ENCODE results near the gene PLXNB1. TPM values are rescaled to one million over a fixed set of nuclear protein-coding genes. Genes with fewer than 3 reads are reported as not detected.

PLXNB1 gene
- total and polyA plus RNA-seq, 12 donors: 3.4 to 115 (median 13.7) TPM

GRCh38 chr3:48436477-48436787 lies 6.5 kb upstream of the PLXNB1 start:
- 0 to 38% (median 22%) methylated on average over 1 of the region's 1 CpG for WGBS, 4 donors
- Histone ChIP-seq H3K9me3 (replicated peaks in 1 of 3) (no peaks in the 10 kb centered on the region), H3K36me3 (replicated peaks in 1 of 2) (peaks cover 0 to 20% of the 10 kb centered on the region in 2 donors), H3K4me3 (no peak overlapping the region), H3K27ac (peak overlapping the region in 1 of 5 donors; percentile 46), H3K27me3 (no peaks in the 10 kb centered on the region), H3K4me1 (replicated peaks in 1 of 2) (peaks cover 12 to 20% of the 10 kb centered on the region in 2 donors)
- DNase-seq: no peak
- intact Hi-C loops (cut with DNase I): loop anchor here (5.0 to 10.0 kb wide), 4 partner anchors 39 to 242 kb away; no protein-coding TSS in a partner anchor
- no peak for TF ChIP-seq CTCF (IDR thresholded peaks at IDR 0.05)
- TF ChIP-seq POLR2A (IDR thresholded peaks at IDR 0.05): no peak

- Histone ChIP-seq H3K9me3 (replicated peaks in 1 of 3) (no peaks in the 10 kb centered on the region), H3K4me3 (no peak overlapping the region), H3K27me3 (no peaks in the 10 kb centered on the region), H3K36me3 (replicated peaks in 1 of 2) (peaks cover 0 to 20% of the 10 kb centered on the region in 2 donors), H3K4me1 (replicated peaks in 1 of 2) (peaks cover 7 to 15% of the 10 kb centered on the region in 2 donors), H3K27ac (peak overlapping the region in 1 of 5 donors; percentile 46)
- WGBS, 4 donors: 36 to 42% (median 39%) methylated on average over 5 to 7 of the region's 7 CpGs
- DNase-seq: peak; percentile 77 to 95 (median 89)
- TF ChIP-seq CTCF (IDR thresholded peaks at IDR 0.05) (peak; percentile 99 to 100 (median 100)), POLR2A (IDR thresholded peaks at IDR 0.05) (no peak)
- intact Hi-C loops (cut with DNase I): loop anchor here (5.0 to 10.0 kb wide), 4 partner anchors 39 to 241 kb away; no protein-coding TSS in a partner anchor
Measured at GRCh38 chr3:48435774-48436476, 6.0 kb upstream of the PLXNB1 start.

DNA sequence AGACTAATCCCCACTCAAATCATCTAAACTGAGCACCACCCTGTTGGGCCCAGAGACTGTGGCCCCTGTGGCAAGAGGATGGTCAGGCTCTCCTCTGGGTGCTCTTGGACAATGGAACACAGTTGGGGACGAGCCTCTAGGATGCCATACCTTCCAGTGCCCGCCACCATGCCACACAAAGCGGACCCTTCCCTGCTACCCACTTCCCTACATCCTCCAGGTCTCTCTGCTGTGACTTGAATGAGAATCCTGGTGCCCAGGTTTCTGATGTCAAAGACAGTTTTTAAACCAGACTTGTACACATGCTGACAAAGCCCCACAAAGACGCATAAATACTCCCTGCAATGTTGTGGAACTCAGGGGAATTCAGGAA lies 5.3 kb upstream of the PLXNB1 start:
- intact Hi-C loops (cut with DNase I): loop anchor here (5.0 to 10.0 kb wide), 4 partner anchors 38 to 240 kb away; no protein-coding TSS in a partner anchor
- H3K27me3 ChIP-seq: no peaks in the 10 kb centered on the region
- TF ChIP-seq CTCF (IDR thresholded peaks at IDR 0.05): no peak
- TF ChIP-seq POLR2A (IDR thresholded peaks at IDR 0.05): no peak
- H3K4me3 ChIP-seq: no peak overlapping the region
- WGBS, 4 donors: 75 to 87% (median 79%) methylated on average over 4 of the region's 4 CpGs
- DNase-seq: no peak
- peak overlapping the region in 1 of 5 donors; percentile 79 for H3K27ac ChIP-seq
- H3K9me3 ChIP-seq (replicated peaks in 1 of 3): no peaks in the 10 kb centered on the region
- peaks cover 5 to 14% of the 10 kb centered on the region in 2 donors for H3K4me1 ChIP-seq (replicated peaks in 1 of 2)
- H3K36me3 ChIP-seq (replicated peaks in 1 of 2): peaks cover 0 to 20% of the 10 kb centered on the region in 2 donors

DNA sequence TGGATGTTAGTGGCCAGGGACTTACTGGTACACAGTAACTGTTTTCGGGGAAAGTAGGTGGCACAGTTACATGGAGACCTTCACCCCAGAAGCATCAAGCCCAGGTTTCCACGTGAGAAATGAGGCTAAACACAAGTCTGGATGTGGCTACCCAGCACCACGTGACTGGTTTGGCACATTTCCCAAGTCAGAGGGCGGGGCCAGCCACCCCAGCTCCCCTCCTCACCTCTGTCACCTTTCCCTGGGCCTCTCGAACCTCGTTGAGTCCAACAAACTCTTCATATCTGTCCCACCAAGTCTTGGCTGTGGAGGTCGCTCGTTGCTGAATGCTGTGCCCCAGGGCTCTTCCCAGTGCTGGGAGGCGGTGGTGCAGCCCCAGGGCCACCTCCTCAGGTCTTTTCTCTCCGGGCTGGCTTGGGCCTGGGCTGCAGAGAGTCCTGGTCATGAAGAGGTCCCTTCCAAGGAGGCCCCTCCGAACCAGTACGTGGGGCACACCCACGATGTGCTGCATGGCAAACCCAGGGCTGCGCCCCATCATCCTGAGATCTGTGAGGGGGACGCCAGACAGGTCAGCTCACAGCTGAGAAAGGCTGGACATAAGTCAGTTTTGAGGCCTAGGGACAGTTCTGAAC lies 4.8 kb upstream of the PLXNB1 start:
- DNase-seq: no peak
- Histone ChIP-seq H3K4me3 (no peak overlapping the region), H3K27ac (peak overlapping the region in 1 of 5 donors; percentile 79), H3K4me1 (replicated peaks in 1 of 2) (peaks cover 8 to 18% of the 10 kb centered on the region in 2 donors), H3K9me3 (replicated peaks in 1 of 3) (no peaks in the 10 kb centered on the region), H3K36me3 (replicated peaks in 1 of 2) (peaks cover 0 to 20% of the 10 kb centered on the region in 2 donors), H3K27me3 (no peaks in the 10 kb centered on the region)
- 62 to 74% (median 69%) methylated on average over 9 to 15 of the region's 15 CpGs for WGBS, 4 donors
- intact Hi-C loops (cut with DNase I): loop anchor here (5.0 to 10.0 kb wide), 4 partner anchors 37 to 240 kb away; no protein-coding TSS in a partner anchor
- no peak for TF ChIP-seq POLR2A (IDR thresholded peaks at IDR 0.05)
- TF ChIP-seq CTCF (IDR thresholded peaks at IDR 0.05): no peak
